CD8-positive, alpha-beta memory T cell (primary cell): ENCODE results near the gene DDX17. TPM values are rescaled to one million over a fixed set of nuclear protein-coding genes. Genes with fewer than 3 reads are reported as not detected.
A peak's percentile ranks its signal among the peaks of the same experiment; 100 is the strongest.

Experiments used
- CTCF ChIA-PET: fragments of 350-600 bp; sonication (Branson Sonifier 250); formaldehyde crosslinking; loops from one replicate; lab custom pipeline; 2021; ENCODE audit warnings: antibody characterized with exemption; lab: Charles Lee
- POLR2A ChIA-PET: fragments of 350-600 bp; sonication (Branson Sonifier 250); formaldehyde crosslinking; loops from one replicate; lab custom pipeline; 2021; ENCODE audit warnings: antibody characterized with exemption; lab: Charles Lee
- DNase-seq, 5 donors: peaks; one replicate each; pipeline versions ENCODE4 v3.0.0 to v3.0.0-alpha.2; 2020 to 2022; ENCODE audit warnings: mixed read lengths in 1 of 5
- H3K27ac ChIP-seq: one replicate; pipeline ENCODE4 v1.7.0; 2013; ENCODE audit warnings: low read depth, mild to moderate bottlenecking, low read length, moderate library complexity
- H3K27me3 ChIP-seq: 2 replicates; pipeline ENCODE4 v1.7.0; 2013; ENCODE audit warnings: low read length, mild to moderate bottlenecking; ENCODE audit not compliant: insufficient read depth, poor library complexity, severe bottlenecking
- H3K36me3 ChIP-seq: 2 replicates; pipeline ENCODE4 v1.7.0; 2013; ENCODE audit warnings: mild to moderate bottlenecking, low read length, moderate library complexity; ENCODE audit not compliant: insufficient read depth
- H3K4me1 ChIP-seq: 2 replicates; pipeline ENCODE4 v1.7.0; 2013; ENCODE audit warnings: mild to moderate bottlenecking, low read length, moderate library complexity; ENCODE audit not compliant: insufficient read depth
- H3K4me3 ChIP-seq: 2 replicates; pipeline ENCODE4 v1.7.0; 2013; ENCODE audit warnings: mild to moderate bottlenecking, low read length
- H3K9me3 ChIP-seq: 2 replicates; pipeline ENCODE4 v1.7.0; 2013; ENCODE audit warnings: mild to moderate bottlenecking, low read length
- H3K27ac Mint-ChIP-seq, 8 donors: one replicate each; pipeline ENCODE4 v1.8.0; 2020 to 2021; ENCODE audit warnings: mixed read lengths in 8 of 8, mild to moderate bottlenecking in 6 of 8, inconsistent platforms in 3 of 8, moderate library complexity in 3 of 8
- H3K27me3 Mint-ChIP-seq, 2 donors: one replicate each; pipeline ENCODE4 v1.8.0; 2020 to 2021; ENCODE audit warnings: mixed read lengths in 2 of 2, mild to moderate bottlenecking in 1 of 2, moderate library complexity in 1 of 2
- H3K36me3 Mint-ChIP-seq, 3 donors: one replicate each; pipeline ENCODE4 v1.8.0; 2020 to 2021; ENCODE audit warnings: mixed read lengths in 3 of 3, inconsistent platforms in 1 of 3, mild to moderate bottlenecking in 1 of 3
- H3K4me1 Mint-ChIP-seq, 3 donors: one replicate each; pipeline ENCODE4 v1.8.0; 2020 to 2021; ENCODE audit warnings: mixed read lengths in 3 of 3, inconsistent platforms in 1 of 3, mild to moderate bottlenecking in 1 of 3
- H3K4me3 Mint-ChIP-seq, 7 donors: one replicate each; pipeline ENCODE4 v1.8.0; 2020 to 2021; ENCODE audit warnings: mixed read lengths in 7 of 7, mild to moderate bottlenecking in 6 of 7, moderate library complexity in 4 of 7, inconsistent platforms in 2 of 7
- H3K9me3 Mint-ChIP-seq, 5 donors: one replicate each; pipeline ENCODE4 v1.8.0; 2020 to 2022; ENCODE audit warnings: mixed read lengths in 5 of 5, mild to moderate bottlenecking in 3 of 5, moderate library complexity in 2 of 5, inconsistent platforms in 1 of 5
- polyA plus RNA-seq: library from polyadenylated mRNA; unstranded; fragments of 300-500 nt; fragmentation: Illumina TruSeq; gene quantifications from one replicate; pipeline ENCODE4 v1.2.3, GENCODE V29; 2021
- total RNA-seq, 2 experiments: library from RNA; stranded (reverse); gene quantifications; one replicate each; pipeline ENCODE4 v1.2.3, GENCODE V29; 2021

The DDX17 gene
- total and polyA plus RNA-seq, 3 experiments from 2014 or later, result 41.4 to 369 (median 358) TPM

- Histone ChIP-seq H3K4me1 (no peaks in the 10 kb centered on the region), H3K27me3 (peaks cover 10% of the 10 kb centered on the region), H3K9me3 (no peaks in the 10 kb centered on the region), H3K4me3 (no peak overlapping the region), H3K36me3 (no peaks in the 10 kb centered on the region), H3K27ac (peak overlapping the region; percentile 38)
- H3K4me3 Mint-ChIP-seq, result no peak overlapping the region
- H3K9me3 Mint-ChIP-seq, result no peaks in the 10 kb centered on the region
- H3K27me3 Mint-ChIP-seq, result peaks cover 35 to 60% of the 10 kb centered on the region in 2 donors
- peak overlapping the region in 1 of 8 donors; percentile 65 for H3K27ac Mint-ChIP-seq
- ChIA-PET CTCF (no interaction called here), POLR2A (no interaction called here)
- no peak for DNase-seq
- H3K4me1 Mint-ChIP-seq, result peaks cover 7 to 31% (median 10%) of the 10 kb centered on the region in 3 donors
- H3K36me3 Mint-ChIP-seq, result no peaks in the 10 kb centered on the region
Measured at GRCh38 chr22:38462960-38463784, 42.9 kb downstream of the DDX17 start.

GRCh38 chr22:38461414-38462081 lies 44.6 kb downstream of the DDX17 start:
- Mint-ChIP-seq H3K4me3 (peak overlapping the region in 2 of 7 donors; percentile 8 to 23), H3K36me3 (peaks cover 0 to 5% (median 0%) of the 10 kb centered on the region in 3 donors), H3K27ac (no peak overlapping the region), H3K4me1 (peaks cover 5 to 24% (median 12%) of the 10 kb centered on the region in 3 donors), H3K27me3 (peaks cover 47 to 66% of the 10 kb centered on the region in 2 donors), H3K9me3 (peaks cover 0 to 2% (median 0%) of the 10 kb centered on the region in 5 donors)
- peak; percentile 10 to 57 (median 28) for DNase-seq
- H3K4me3 ChIP-seq, result no peak overlapping the region
- H3K27me3 ChIP-seq, result peaks cover 16% of the 10 kb centered on the region
- H3K27ac ChIP-seq, result no peak overlapping the region
- POLR2A ChIA-PET, result no interaction called here
- H3K4me1 ChIP-seq, result no peaks in the 10 kb centered on the region
- no peaks in the 10 kb centered on the region for H3K36me3 ChIP-seq
- no peaks in the 10 kb centered on the region for H3K9me3 ChIP-seq
- CTCF ChIA-PET, result interaction anchor here (0.6 kb wide), 1 partner anchor 41 kb away, joined by 3 read pairs; no protein-coding TSS in a partner anchor

GRCh38 chr22:38461057-38461413 lies 45.1 kb downstream of the DDX17 start:
- peaks cover 8 to 29% (median 16%) of the 10 kb centered on the region in 3 donors for H3K4me1 Mint-ChIP-seq
- Histone ChIP-seq H3K4me3 (no peak overlapping the region), H3K27me3 (peaks cover 21% of the 10 kb centered on the region), H3K27ac (no peak overlapping the region), H3K4me1 (no peaks in the 10 kb centered on the region), H3K36me3 (no peaks in the 10 kb centered on the region), H3K9me3 (no peaks in the 10 kb centered on the region)
- ChIA-PET POLR2A (interaction anchor here (0.5 kb wide), 1 partner anchor 297 kb away, joined by 3 read pairs; no protein-coding TSS in a partner anchor), CTCF (no interaction called here)
- H3K4me3 Mint-ChIP-seq, result peak overlapping the region in 2 of 7 donors; percentile 8 to 20
- DNase-seq, result no peak
- H3K36me3 Mint-ChIP-seq, result peaks cover 0 to 8% (median 0%) of the 10 kb centered on the region in 3 donors
- peaks cover 0 to 2% (median 0%) of the 10 kb centered on the region in 5 donors for H3K9me3 Mint-ChIP-seq
- no peak overlapping the region for H3K27ac Mint-ChIP-seq
- H3K27me3 Mint-ChIP-seq, result peaks cover 50 to 65% of the 10 kb centered on the region in 2 donors

GRCh38 chr22:38460426-38460840 lies 45.7 kb downstream of the DDX17 start:
- Histone ChIP-seq H3K4me1 (no peaks in the 10 kb centered on the region), H3K9me3 (no peaks in the 10 kb centered on the region), H3K4me3 (no peak overlapping the region), H3K27me3 (peaks cover 22% of the 10 kb centered on the region), H3K27ac (no peak overlapping the region), H3K36me3 (no peaks in the 10 kb centered on the region)
- peaks cover 8 to 29% (median 16%) of the 10 kb centered on the region in 3 donors for H3K4me1 Mint-ChIP-seq
- peak overlapping the region in 2 of 8 donors; percentile 6 to 50 for H3K27ac Mint-ChIP-seq
- H3K9me3 Mint-ChIP-seq, result peaks cover 0 to 2% (median 0%) of the 10 kb centered on the region in 5 donors
- peak overlapping the region in 1 of 7 donors; percentile 20 for H3K4me3 Mint-ChIP-seq
- H3K36me3 Mint-ChIP-seq, result peaks cover 0 to 8% (median 0%) of the 10 kb centered on the region in 3 donors
- ChIA-PET POLR2A (interaction anchor here (0.5 kb wide), 1 partner anchor 298 kb away, joined by 3 read pairs; no protein-coding TSS in a partner anchor), CTCF (no interaction called here)
- no peak for DNase-seq
- H3K27me3 Mint-ChIP-seq, result peaks cover 50 to 64% of the 10 kb centered on the region in 2 donors

- no peaks in the 10 kb centered on the region for H3K9me3 ChIP-seq
- Mint-ChIP-seq H3K27me3 (peaks cover 54 to 67% of the 10 kb centered on the region in 2 donors), H3K27ac (peak overlapping the region in 1 of 8 donors; percentile 42), H3K4me1 (peaks cover 11 to 34% (median 19%) of the 10 kb centered on the region in 3 donors), H3K36me3 (peaks cover 0 to 8% (median 0%) of the 10 kb centered on the region in 3 donors), H3K9me3 (peaks cover 0 to 2% (median 1%) of the 10 kb centered on the region in 5 donors), H3K4me3 (peak overlapping the region in 6 of 7 donors; percentile 64 to 78 (median 76))
- no peak for DNase-seq
- CTCF ChIA-PET, result no interaction called here
- H3K36me3 ChIP-seq, result no peaks in the 10 kb centered on the region
- POLR2A ChIA-PET, result no interaction called here
- H3K4me3 ChIP-seq, result no peak overlapping the region
- H3K27me3 ChIP-seq, result peaks cover 30% of the 10 kb centered on the region
- no peak overlapping the region for H3K27ac ChIP-seq
- no peaks in the 10 kb centered on the region for H3K4me1 ChIP-seq
Measured at GRCh38 chr22:38456841-38457699, 49.0 kb downstream of the DDX17 start.

GRCh38 chr22:38456272-38456835 lies 49.8 kb downstream of the DDX17 start:
- Histone ChIP-seq H3K27me3 (peaks cover 30% of the 10 kb centered on the region), H3K4me3 (no peak overlapping the region)
- peaks cover 0 to 2% (median 1%) of the 10 kb centered on the region in 5 donors for H3K9me3 Mint-ChIP-seq

More at GRCh38 chr22:38456272-38456835, 49.8 kb downstream of the DDX17 start:
- Histone ChIP-seq H3K36me3 (no peaks in the 10 kb centered on the region), H3K27ac (no peak overlapping the region), H3K9me3 (no peaks in the 10 kb centered on the region), H3K4me1 (no peaks in the 10 kb centered on the region)
- peak overlapping the region in 4 of 8 donors; percentile 42 to 79 (median 63) for H3K27ac Mint-ChIP-seq
- peaks cover 0 to 8% (median 0%) of the 10 kb centered on the region in 3 donors for H3K36me3 Mint-ChIP-seq
- peaks cover 11 to 27% (median 14%) of the 10 kb centered on the region in 3 donors for H3K4me1 Mint-ChIP-seq
- POLR2A ChIA-PET, result no interaction called here
- DNase-seq, result no peak
- CTCF ChIA-PET, result no interaction called here
- peak overlapping the region; percentile 64 to 88 (median 75) for H3K4me3 Mint-ChIP-seq
- H3K27me3 Mint-ChIP-seq, result peaks cover 52 to 71% of the 10 kb centered on the region in 2 donors
